ENCODE measurements around the gene DNM3.
"Not testable (repeated sequence)": the region's sequence is repeated elsewhere in the genome, so short reads cannot be mapped to it uniquely, and the experiment has no call there.

DNM3 gene

GRCh38 chr1:171799166-171799565 is 42.1 kb upstream of the DNM3 start:
- DNase-seq (ENCODE audit: extremely low spot score) = no peak
- no peak for TF ChIP-seq FOXK2 (IDR thresholded peaks at IDR 0.05)
- TF ChIP-seq, protein P1, sequence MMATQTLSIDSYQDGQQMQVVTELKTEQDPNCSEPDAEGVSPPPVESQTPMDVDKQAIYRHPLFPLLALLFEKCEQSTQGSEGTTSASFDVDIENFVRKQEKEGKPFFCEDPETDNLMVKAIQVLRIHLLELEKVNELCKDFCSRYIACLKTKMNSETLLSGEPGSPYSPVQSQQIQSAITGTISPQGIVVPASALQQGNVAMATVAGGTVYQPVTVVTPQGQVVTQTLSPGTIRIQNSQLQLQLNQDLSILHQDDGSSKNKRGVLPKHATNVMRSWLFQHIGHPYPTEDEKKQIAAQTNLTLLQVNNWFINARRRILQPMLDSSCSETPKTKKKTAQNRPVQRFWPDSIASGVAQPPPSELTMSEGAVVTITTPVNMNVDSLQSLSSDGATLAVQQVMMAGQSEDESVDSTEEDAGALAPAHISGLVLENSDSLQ (IDR thresholded peaks at IDR 0.05) = no peak
- POLR2A ChIA-PET = interaction anchor here (1.5 kb wide), 1 partner anchor 11 kb away, joined by 3 read pairs; no protein-coding TSS in a partner anchor
- CTCF ChIA-PET = interaction anchor here (8.4 kb wide), 1 partner anchor 186 kb away, joined by 82 read pairs; no protein-coding TSS in a partner anchor

DNA sequence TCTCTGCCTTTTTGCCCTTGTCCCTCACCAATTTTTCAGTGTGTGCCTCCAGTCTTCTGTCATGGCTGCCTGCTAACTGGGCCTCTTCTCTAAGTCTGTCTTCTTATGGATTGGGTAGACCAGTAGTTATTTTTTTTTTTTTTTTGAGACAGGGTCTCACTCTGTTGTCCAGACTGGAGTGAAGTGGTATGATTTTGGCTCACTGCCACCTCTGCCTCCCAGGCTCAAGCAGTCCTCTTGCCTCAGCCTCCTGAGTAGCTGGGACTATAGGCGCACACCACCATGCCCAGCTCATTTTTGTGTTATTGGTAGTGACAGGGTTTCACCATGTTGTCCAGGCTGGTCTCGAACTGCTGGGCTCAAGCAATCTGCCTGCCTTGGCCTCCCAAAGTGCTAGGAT is 41.6 kb upstream of the DNM3 start:
- DNase-seq (ENCODE audit: extremely low spot score) = not testable (repeated sequence)
- CTCF ChIA-PET = interaction anchor here (1.0 to 8.4 kb wide), 9 partner anchors 11 to 630 kb away, joined by 3 to 82 read pairs (median 6); partner anchors contain the start of gene METTL13
- POLR2A ChIA-PET = interaction anchor here (1.6 kb wide), 1 partner anchor 58 kb away, joined by 3 read pairs; the partner anchor contains the start of gene VAMP4

DNA sequence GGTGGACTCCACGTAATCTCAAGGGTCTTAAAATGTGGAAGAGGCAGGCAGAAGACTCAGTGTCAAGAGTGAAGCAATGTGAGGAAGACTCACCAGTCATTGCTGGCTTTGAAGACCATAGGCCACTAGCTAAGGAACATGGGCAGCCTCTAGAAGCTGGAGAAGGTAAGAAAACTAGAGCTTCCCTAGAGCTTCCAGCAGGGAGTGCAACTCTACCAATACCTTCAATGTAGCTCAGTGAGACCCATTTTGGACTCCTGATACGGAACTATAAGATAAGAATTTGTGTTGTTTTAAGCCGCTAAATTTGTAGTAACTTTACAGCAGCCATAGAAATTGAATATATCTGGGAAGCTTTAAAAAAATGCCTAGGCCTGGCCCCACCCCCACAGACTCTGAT is 41.0 kb upstream of the DNM3 start:
- no peak for DNase-seq (ENCODE audit: extremely low spot score)
- CTCF ChIA-PET = interaction anchor here (0.7 to 8.4 kb wide), 14 partner anchors 10 to 629 kb away, joined by 3 to 82 read pairs (median 3); partner anchors contain the start of gene METTL13
- POLR2A ChIA-PET = interaction anchor here (1.6 kb wide), 1 partner anchor 59 kb away, joined by 3 read pairs; the partner anchor contains the start of gene VAMP4
- TF ChIP-seq ARNT (IDR thresholded peaks at IDR 0.05) = no peak
- no peak for TF ChIP-seq SUZ12 (IDR thresholded peaks at IDR 0.05)
- no peak for TF ChIP-seq LEF1 (IDR thresholded peaks at IDR 0.05; ENCODE audit: borderline replicate concordance)
- TF ChIP-seq BHLHE40 (IDR thresholded peaks at IDR 0.05; ENCODE audit: borderline replicate concordance) = no peak
- no peak for TF ChIP-seq ELF4 (IDR thresholded peaks at IDR 0.05)
- TF ChIP-seq FOXA1 (IDR thresholded peaks at IDR 0.05) = no peak
- no peak for TF ChIP-seq TARDBP (IDR thresholded peaks at IDR 0.05)
- TF ChIP-seq SP1 (IDR thresholded peaks at IDR 0.05) = no peak
- no peak for TF ChIP-seq FOXM1 (IDR thresholded peaks at IDR 0.05; ENCODE audit: borderline replicate concordance)

GRCh38 chr1:171800851-171801250 is 40.4 kb upstream of the DNM3 start:
- no peak for TF ChIP-seq FOXA1 (IDR thresholded peaks at IDR 0.05)
- TF ChIP-seq SUZ12 (IDR thresholded peaks at IDR 0.05) = no peak
- no peak for TF ChIP-seq LEF1 (IDR thresholded peaks at IDR 0.05; ENCODE audit: borderline replicate concordance)
- TF ChIP-seq, protein P1 (IDR thresholded peaks at IDR 0.05) = no peak
- TF ChIP-seq NFRKB (IDR thresholded peaks at IDR 0.05) = no peak
- no peak for TF ChIP-seq BHLHE40 (IDR thresholded peaks at IDR 0.05; ENCODE audit: borderline replicate concordance)
- no peak for TF ChIP-seq FOXK2 (IDR thresholded peaks at IDR 0.05)
- TF ChIP-seq L3MBTL2 (conservative IDR thresholded peaks at IDR 0.05) = no peak
- TF ChIP-seq TARDBP (IDR thresholded peaks at IDR 0.05) = no peak
- no peak for DNase-seq (ENCODE audit: extremely low spot score)
- ChIA-PET POLR2A (interaction anchor here (1.6 kb wide), 1 partner anchor 59 kb away, joined by 3 read pairs; the partner anchor contains the start of gene VAMP4), CTCF (interaction anchor here (0.7 to 8.4 kb wide), 16 partner anchors 10 to 629 kb away, joined by 3 to 82 read pairs (median 3); partner anchors contain the start of gene METTL13)

DNA sequence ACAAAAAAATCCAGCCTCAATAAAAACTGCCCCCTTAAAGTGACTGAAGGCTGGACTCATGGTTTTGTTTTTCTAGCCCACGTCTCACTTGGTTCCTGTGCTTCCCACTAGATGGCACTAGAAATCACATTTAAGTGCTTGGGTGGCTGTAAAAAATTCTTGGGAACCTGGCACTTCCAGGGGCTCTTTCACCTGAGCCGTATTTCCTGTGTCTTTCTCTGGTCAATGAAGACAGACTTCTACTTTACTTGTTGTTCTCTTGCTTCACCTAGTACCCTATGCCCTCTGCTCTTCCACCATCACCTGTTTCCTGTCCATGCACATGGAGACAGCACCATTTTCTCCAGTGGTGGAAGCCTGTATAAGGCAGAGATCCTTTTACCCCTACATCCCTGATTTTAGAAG is 39.8 kb upstream of the DNM3 start:
- DNase-seq (ENCODE audit: extremely low spot score) = peak; percentile 72
- POLR2A ChIA-PET = interaction anchor here (1.0 to 1.6 kb wide), 2 partner anchors 20 to 60 kb away, joined by 3 read pairs; partner anchors contain the start of genes METTL13 and VAMP4
- TF ChIP-seq L3MBTL2 (conservative IDR thresholded peaks at IDR 0.05) = no peak
- TF ChIP-seq HDGF (IDR thresholded peaks at IDR 0.05; ENCODE audit: borderline replicate concordance) = no peak
- no peak for TF ChIP-seq SP1 (IDR thresholded peaks at IDR 0.05)
- TF ChIP-seq FOXK2 (IDR thresholded peaks at IDR 0.05) = no peak
- TF ChIP-seq BHLHE40 (IDR thresholded peaks at IDR 0.05; ENCODE audit: borderline replicate concordance) = no peak
- TF ChIP-seq ARNT (IDR thresholded peaks at IDR 0.05) = no peak
- TF ChIP-seq FOXA1 (IDR thresholded peaks at IDR 0.05) = no peak
- no peak for TF ChIP-seq LEF1 (IDR thresholded peaks at IDR 0.05; ENCODE audit: borderline replicate concordance)
- no peak for TF ChIP-seq ZNF384 (IDR thresholded peaks at IDR 0.05)
- TF ChIP-seq SUZ12 (IDR thresholded peaks at IDR 0.05) = no peak
- no peak for TF ChIP-seq CTBP1 (IDR thresholded peaks at IDR 0.05; ENCODE audit: borderline replicate concordance)
- CTCF ChIA-PET = interaction anchor here (0.7 to 8.4 kb wide), 9 partner anchors 9 to 213 kb away, joined by 3 to 82 read pairs (median 6); no protein-coding TSS in a partner anchor

GRCh38 chr1:171802207-171802606 is 39.1 kb upstream of the DNM3 start:
- ChIA-PET CTCF (interaction anchor here (0.8 to 8.4 kb wide), 8 partner anchors 9 to 183 kb away, joined by 3 to 82 read pairs (median 5); partner anchors contain the start of gene METTL13), POLR2A (interaction anchor here (1.0 to 1.5 kb wide), 2 partner anchors 21 to 177 kb away, joined by 3 read pairs; partner anchors contain the start of gene METTL13)
- TF ChIP-seq BHLHE40 (IDR thresholded peaks at IDR 0.05; ENCODE audit: borderline replicate concordance) (no peak), HDGF (IDR thresholded peaks at IDR 0.05; ENCODE audit: borderline replicate concordance) (no peak), SUZ12 (IDR thresholded peaks at IDR 0.05) (no peak), FOXM1 (IDR thresholded peaks at IDR 0.05; ENCODE audit: borderline replicate concordance) (no peak), LEF1 (IDR thresholded peaks at IDR 0.05; ENCODE audit: borderline replicate concordance) (no peak)
- no peak for DNase-seq (ENCODE audit: extremely low spot score)

GRCh38 chr1:171803045-171803444 is 38.3 kb upstream of the DNM3 start:
- TF ChIP-seq SUZ12 (IDR thresholded peaks at IDR 0.05) (no peak), ELF4 (IDR thresholded peaks at IDR 0.05) (no peak), BHLHE40 (IDR thresholded peaks at IDR 0.05; ENCODE audit: borderline replicate concordance) (no peak), ARNT (IDR thresholded peaks at IDR 0.05) (no peak), FOXA1 (IDR thresholded peaks at IDR 0.05) (no peak), SP1 (IDR thresholded peaks at IDR 0.05) (no peak), ZNF384 (IDR thresholded peaks at IDR 0.05) (no peak), L3MBTL2 (conservative IDR thresholded peaks at IDR 0.05) (no peak), CTBP1 (IDR thresholded peaks at IDR 0.05; ENCODE audit: borderline replicate concordance) (no peak)
- TF ChIP-seq, protein P1 (IDR thresholded peaks at IDR 0.05) = no peak
- ChIA-PET CTCF (interaction anchor here (0.6 to 8.4 kb wide), 5 partner anchors 8 to 185 kb away, joined by 3 to 82 read pairs (median 3); no protein-coding TSS in a partner anchor), POLR2A (interaction anchor here (1.5 kb wide), 1 partner anchor 176 kb away, joined by 3 read pairs; no protein-coding TSS in a partner anchor)
- no peak for DNase-seq (ENCODE audit: extremely low spot score)
